NCI-H345 (cell line): ENCODE results near the gene STK32A.

Experiments
- DNase-seq: peaks from one replicate; lab custom pipeline; 2025; lab: John Stamatoyannopoulos, UW

Gene STK32A

GRCh38 chr5:147391781-147392180 is 157.0 kb downstream of the STK32A start:
- DNase-seq, result peak; percentile 17

DNA sequence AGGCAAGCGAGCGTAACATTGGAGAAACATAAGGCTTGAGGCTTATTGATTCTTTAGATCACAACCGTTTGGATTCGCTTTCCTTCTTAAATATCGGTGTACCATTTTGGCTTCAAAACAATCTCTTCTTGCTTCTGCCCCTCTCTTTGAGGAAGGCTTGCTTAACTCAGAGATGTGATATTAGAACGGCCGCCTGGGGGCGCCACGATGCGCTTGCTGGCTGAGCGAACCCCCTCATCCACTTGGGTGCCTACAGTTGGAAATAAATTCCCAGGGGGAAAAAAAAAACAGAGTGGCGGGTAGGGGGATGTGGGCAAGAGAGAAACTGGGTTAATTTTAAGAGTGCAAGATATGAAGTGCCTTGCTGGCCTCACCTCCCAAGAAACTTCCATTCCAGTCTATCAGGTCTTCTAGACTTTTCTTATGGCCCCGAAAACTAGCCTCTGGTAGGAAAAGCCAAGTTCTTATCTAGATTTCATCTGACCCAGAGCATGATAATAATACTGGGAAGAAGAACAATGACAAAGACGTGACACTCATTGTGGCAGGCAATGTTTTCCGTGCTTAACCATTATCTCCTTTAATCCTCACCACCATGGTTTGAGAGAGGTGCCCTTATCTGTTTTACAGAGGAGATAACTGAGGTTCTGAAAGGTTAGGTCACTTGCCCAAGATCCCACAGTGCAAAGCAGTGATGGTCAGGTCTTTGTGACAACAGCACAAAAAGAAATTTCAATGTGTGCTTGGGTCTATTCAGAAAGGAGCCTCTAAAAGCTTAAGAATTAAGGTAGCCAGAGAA is 159.2 kb downstream of the STK32A start:
- DNase-seq, result no peak

GRCh38 chr5:147396070-147396823 is 161.4 kb downstream of the STK32A start:
- no peak for DNase-seq

DNA sequence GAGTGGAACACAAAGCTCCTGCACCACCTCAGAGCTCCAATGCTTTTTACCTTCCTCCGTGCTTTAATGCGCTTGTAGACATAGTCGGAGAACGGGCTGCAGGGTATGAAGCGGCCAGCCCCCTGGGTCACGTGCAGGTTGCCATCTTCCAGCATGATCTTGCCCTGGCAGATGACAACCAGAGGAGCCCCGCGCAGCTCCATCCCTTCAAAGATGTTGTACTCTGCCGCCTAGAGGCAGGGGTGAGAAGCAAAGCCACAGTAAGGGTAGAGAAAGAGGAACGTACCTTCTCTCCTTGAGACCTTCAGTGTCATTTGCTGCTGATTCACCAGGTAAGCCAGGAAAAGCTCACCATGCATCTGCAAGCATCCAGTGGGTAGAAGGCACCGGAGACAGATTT is 162.8 kb downstream of the STK32A start:
- DNase-seq, result no peak

DNA sequence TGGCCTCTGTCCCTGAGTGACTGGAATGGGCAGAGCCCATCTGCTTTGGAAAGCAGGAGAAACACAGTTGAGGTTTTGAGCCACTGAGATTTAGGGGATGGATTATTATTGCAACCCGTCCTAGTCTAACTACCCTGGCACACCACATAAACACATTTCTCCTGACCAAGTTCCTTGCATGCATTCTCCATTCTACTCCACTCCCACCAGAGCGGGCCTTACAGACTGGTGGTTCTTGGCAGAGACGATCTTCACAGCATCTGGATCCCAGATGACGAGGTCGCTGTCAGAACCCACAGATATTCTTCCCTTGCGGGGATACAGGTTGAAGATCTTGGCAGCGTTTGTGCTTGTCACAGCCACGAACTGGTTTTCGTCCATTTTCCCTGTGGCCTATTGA is 164.0 kb downstream of the STK32A start:
- no peak for DNase-seq

- no peak for DNase-seq
These were observed 165.4 kb downstream of the STK32A start for GRCh38 chr5:147400126-147400809.

GRCh38 chr5:147400881-147401280 is 166.1 kb downstream of the STK32A start:
- no peak for DNase-seq

GRCh38 chr5:147403651-147404640 is 169.1 kb downstream of the STK32A start:
- no peak for DNase-seq

GRCh38 chr5:147404706-147405105 is 169.9 kb downstream of the STK32A start:
- DNase-seq, result no peak

DNA sequence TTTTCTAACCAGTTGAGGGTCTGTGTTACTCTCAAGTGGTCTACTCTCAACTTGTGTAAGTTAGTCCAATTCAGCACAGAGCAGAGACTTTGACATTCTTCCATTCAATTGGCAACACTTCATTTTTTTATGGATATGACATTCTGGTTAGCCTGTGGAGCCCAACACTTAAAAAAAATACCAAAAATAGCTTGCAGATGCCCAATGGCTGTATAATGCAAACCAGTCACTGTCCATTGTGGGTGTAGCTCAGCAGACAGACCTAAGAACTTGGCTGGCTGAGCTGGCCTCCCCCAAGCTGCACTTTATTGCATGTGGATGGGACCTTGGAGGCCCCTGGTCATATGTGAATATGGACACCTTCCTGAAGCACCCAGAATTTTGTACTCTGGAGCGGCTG is 171.8 kb downstream of the STK32A start:
- no peak for DNase-seq

- DNase-seq, result no peak
These were observed 172.4 kb downstream of the STK32A start for GRCh38 chr5:147407094-147407681.

DNA sequence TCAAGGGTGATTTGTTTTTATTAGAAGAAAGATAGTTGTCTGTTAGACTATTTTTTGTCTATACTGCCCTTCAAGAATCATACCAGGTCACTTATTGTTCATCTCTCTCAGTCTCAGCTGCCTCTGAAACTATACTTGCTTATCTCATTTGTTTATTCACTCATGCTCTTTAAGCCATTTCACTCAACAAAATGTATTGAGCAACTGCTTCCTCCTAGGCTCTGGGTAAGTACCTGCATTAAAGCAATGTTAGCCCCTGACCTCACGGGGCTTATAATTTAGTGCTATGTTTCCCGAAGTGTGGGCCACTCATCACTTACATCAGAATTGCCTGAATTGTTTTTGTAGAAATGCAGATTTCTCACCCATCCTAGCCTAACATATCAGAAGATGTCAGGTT is 174.2 kb downstream of the STK32A start:
- DNase-seq, result no peak

DNA sequence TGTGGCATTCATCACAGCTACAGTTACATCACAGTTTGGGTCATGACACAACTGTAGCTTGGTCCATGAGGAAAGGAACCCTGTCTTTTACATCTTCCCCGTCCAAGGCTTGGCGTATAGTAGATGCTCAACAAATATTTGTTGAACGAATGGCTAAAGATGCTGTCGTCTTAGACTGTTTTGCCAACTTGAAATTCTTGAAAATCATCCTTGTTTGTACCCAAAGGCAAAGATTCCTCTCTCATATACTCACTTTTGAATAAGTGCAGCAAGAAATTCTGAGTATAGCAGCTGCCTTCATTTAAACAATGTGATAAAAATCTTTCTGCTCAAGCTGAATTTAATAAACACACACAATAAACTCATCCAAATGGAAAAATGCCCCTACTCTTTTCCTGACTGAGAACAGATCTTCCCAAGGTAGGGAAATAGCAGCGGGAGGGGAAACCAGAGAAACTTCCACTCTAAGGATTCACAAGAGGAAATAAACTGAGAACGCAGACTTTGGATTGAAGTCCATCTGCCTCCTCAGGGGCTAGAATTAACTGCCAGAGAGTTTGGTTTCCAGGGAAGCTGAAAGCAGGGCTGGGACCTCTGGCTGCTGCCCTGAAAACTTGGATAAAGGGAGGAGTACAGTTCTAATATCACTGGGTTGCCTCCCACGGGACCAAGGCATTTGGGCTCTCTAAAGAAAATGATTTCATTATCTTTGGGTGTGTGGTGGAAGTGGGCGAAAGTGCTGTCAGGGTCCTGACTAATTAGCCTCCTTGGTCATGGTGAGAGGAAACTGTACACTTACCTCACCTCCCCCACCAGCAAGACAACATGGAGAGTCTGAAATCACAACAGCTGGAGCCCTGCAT is 175.9 kb downstream of the STK32A start:
- DNase-seq, result no peak

- no peak for DNase-seq
These were observed 176.8 kb downstream of the STK32A start for GRCh38 chr5:147411359-147412319.

DNA sequence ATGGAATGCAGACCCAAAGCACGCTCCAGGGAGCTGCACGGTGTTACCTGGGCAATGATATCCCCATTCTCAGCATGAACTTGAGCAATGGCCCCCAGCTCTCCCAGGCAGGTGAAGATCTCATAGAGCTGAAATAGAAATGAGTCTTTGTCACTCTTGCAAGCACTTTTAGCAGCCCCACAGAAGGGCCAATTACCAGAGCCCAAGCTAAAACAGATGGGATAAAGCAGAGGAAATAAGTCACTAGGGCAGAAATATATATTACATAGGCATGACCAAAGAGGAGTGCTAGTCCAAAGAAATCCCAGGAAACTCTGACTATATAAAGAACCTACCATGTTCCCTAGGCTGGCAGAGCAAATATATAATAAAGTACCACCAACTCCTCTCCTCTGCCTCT is 177.7 kb downstream of the STK32A start:
- DNase-seq, result no peak

DNA sequence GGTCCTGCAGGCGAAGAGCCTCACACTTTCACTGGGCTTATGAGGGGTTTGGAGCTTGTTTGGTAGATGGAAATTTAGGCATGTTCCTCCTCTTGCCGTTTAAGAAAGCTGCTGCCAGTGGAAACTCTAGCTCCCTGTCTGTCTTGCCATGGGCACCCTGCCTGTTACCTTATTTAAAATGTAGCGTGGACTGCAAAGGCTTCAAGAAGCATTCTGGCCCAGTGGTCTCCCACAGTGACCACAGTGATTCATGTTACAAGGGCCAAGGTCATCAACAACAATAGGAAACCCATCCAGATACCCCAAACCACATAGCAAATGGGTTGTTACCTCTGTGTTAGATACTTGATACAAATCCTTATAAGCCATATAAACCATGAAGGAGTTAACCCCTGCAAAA is 178.4 kb downstream of the STK32A start:
- no peak for DNase-seq

DNA sequence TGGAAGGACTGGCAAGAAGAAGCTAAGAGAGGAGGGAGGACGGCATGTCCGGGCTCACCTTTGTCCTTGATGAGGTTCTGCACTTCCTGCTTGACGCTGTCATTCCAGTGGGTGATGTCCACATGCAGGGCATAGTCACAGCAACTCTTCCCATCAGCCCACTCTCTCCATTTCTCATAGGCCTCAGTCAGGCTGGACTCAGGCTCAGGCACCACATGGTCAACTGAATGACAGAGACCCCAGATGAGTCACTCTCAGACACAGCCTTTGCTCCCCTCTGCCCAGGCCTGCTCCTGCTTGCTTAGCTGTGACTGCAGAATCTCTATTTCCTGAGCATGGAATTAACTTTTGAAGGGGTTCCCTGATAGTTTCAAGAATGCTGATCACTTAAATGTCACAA is 180.8 kb downstream of the STK32A start:
- no peak for DNase-seq

GRCh38 chr5:147417135-147417813 is 182.4 kb downstream of the STK32A start:
- peak; percentile 15 for DNase-seq

DNA sequence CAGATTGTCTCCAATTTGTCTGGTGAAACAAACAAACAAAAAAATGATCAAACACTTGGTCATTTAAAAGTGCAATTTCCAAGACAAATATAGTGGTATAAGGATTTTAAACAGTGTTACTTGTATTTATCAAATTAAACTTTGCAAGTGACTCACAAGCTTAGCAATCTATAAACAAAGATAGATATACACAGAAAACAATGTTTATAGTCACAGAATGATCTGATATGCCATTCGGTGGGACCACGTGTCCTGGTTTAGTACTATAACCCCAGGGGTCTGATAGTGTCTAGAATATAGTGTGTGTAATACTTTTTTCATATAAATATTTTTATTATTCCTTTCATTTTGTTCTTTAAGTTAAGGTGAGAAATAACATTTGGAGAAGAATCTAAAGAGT is 183.8 kb downstream of the STK32A start:
- no peak for DNase-seq
